HG02885 (cell line): ENCODE results near the gene BICD2.

Experiments used
- ATAC-seq: cut with Tn5 transposase; IDR thresholded peaks from one replicate; pipeline ENCODE4 v1.9.1; 2021; ENCODE audit warnings: mild to moderate bottlenecking; ENCODE audit not compliant: unreplicated experiment, poor library complexity

BICD2 gene

DNA sequence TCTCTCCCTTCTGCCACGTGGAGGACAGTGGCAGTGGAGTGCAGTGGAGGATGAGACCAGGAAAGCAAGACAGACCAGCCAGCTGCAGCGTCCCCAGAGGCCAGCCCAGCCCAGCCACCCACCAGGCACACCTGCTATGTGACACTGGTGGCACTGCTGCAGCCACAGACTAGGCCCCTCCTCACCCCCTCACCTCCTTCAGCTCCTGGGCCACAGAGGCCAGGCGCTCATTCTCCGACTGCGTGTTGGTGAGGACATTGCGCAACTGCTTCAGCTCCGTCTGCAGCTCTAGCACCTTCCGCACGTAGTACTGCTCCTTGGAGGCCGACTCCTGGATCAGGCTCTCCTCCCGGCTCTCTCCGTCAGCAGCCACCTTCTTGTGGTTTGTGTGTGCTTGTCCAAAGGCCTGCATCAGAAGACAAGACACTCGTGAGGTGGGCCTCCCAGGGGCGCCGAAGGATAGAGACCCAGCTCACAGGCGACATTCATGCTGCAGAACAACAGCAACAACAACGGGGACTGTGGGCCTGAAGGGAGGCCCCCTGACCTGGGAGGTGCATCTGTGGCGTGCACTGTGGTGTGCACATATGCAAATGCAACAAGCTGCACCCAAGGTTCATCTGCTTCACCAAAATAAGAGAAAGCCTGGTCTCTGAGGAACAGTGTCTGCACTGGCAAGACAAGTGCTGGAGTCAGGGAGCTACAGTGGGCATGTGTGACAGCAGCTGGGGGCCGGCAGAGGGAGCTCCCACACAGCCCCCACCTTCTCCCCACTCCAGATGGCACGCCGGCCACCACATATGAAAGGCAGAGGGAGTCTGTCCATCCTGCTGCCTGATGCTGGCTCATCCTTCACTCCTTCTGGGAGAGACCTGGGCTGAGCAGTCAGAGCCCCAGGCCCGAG is 35.5 kb downstream of the BICD2 start:
- peak; percentile 94 for ATAC-seq

DNA sequence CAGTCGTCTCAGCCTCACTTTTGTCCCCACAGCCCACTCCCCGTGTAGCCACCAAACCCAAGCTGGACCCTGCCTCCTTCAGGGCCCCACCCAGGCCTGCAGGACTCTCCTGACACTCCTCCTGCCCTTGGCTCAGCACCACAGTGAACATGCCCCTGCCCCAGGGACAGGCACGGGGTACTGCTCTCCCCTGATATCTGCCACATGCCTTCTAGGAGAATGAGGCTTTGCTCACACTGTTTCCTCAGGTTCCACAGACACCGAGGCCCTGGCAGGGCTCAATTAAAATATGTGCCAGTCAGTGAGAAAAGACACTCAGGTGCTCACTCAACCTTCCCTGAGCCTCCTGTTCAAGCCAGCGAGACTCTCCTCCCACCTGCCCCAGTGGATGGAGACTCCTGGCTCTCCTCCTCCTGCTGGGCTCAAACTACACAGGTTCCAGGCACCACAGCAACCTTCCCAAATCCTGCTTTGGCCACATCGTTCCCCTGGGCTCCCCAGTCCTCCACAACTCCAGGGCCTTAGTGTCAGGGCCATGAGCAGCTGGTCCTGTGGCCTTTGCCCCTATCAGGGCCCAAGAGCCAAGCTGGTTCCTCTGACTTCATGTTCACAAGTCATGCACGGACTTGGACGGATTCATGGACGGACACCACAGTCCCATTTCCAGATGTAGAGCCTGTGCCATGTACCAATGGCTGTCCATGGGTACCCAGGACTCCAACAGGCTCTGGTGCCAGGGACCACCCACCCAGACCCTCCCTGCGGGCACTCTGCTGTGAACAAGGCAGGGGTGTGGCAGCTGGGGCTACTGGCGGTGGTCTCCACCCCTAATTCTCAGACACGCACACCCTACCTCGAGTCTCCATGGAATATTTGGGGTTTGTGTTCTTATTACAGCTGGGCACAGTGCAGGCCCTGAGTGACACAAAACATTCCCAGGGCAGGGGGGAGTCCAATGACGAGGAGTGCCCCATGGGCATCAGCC is 36.6 kb downstream of the BICD2 start:
- ATAC-seq = no peak

DNA sequence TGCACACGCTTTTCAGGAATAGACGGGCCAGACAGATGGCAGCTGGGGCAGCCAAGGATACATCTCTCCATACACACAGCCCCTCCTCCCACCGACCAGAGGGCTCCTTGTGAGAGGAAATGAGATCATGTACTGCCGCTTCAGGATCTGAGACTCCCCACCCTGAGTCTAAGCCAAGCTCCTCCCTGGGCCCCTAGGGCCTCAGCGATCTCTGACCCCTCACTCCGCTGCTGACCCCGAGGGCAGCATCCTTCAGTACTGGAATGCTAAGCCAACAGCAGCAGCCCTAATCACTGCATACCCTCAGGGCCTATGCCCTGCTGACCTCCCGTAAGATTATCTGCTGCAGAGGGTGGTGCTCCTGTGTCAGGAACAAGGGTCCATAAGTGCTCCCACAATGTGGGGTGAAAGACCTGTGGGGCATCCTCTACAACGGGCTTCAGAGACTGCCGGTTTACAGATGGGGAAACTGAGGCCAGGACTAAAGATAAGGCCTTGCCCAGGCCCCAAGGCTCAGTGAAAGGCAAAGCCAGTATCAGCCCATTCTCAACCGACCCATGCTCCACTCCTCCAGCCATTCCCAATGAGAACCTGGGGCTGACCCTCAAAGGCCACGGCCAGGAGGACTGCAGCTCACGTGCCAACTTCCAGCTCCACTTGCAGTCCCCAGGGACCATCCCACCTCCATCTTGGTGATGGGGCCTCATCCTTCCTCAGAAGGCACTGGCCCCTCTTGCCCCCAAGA is 37.5 kb downstream of the BICD2 start:
- no peak for ATAC-seq

DNA sequence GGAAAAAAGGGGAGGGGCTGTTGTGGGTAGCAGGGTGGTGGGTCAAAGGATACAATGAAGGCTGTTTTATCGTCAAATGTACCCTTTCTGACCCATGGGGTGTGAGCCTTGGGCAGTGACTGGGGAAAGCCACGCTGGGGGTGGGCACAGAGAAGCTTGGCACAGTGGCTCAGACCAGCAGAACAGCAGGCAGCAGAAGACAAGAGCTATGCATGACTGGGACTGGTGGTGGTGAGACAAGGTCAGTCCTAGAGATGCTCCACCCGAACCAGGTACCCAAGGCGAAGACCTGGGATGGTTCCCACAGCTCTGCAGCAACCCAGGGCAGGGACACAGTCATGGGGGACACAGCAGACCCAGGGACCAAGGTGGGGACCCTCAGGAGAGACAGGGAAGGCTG is 38.3 kb downstream of the BICD2 start:
- ATAC-seq = no peak

DNA sequence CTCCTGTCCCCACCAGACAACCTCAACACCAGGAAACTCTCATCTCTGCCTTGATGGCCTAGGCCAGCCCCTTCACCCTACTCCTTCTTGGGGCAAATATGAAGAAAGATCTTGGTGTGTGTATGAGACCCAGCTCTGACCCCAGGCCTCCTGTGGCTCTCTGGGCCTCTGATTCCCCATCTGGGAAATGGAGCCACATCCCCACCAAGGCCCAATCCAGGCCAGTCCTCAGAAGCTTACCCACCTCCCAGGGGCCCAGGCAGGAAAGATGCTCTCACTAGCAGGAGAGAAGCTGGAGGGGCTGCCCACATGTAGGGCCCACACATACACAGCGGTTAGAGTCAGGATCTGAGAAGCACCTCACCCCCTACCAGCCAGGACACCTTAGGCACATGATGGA is 38.9 kb downstream of the BICD2 start:
- ATAC-seq = no peak

DNA sequence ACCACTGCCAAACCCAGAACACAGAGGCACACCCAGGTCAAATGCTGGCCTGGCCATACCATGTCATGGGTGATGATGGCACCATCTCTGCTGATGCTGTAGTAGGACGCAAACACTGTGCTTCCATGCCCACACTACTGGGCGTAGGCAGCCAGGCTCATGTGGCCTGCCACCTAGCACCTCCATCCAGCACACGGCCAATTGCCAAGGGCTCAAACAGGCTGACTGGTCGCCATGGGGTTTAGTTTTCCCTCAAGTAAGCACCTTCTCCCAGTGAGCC is 39.4 kb downstream of the BICD2 start:
- ATAC-seq = no peak

DNA sequence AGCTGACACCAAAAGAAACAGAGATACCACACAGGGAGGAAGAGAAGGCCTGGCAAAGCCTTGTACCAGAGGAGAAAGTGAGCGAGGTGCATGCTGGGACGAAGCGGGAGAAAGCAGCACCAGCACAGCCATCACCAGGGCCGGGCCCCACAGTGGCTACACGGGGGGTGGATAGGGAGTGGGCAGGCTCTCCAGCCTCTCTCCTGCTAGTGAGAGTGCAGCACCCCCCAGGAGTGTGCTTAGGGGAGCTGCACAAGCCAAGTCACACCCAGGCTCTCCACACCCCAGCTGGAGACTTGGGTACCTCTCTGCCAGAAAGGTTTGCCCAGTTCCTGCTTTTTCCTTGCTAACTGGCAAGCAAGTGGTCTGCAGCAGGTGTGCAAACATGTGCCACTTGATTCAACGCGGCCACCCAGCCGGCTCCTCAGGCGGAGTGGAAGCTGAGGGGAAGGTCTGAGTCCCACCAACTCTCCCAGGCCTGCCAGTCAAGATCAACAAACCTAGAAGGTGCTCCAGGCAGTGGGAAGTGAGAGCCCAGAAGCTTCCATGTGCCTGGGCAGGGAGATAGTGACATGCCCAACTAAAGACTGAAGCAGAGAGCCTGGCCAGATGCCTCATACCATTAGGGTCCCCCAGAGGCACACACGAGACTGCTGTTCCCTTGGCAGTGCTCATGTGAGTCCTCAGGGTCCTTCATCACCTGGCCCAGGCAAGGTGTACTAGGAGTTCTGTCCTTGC is 39.9 kb downstream of the BICD2 start:
- no peak for ATAC-seq

DNA sequence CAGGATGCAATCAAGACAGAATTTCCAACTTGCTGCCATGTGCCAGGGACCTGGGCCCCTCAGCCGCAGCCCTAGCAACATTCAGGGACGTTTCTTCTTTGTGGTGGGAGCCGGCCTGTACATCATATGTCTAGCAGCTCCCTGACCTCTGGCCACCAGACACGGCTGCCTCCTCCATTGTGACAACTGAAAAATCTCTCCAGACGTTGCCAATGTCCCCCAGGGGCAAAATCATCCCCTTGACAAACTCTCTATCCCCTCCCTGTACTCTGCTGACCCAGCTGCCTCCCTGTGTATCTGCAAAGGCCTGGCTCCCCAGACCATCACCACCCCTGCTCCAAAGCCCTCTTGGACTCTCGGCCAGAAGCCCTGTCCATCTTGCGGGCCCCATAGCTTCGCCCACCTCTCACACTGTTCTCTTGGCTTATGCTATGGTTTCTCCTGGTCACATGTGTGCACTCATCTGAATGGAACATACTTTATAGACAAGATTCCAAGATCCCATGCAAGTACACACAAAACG is 40.8 kb downstream of the BICD2 start:
- no peak for ATAC-seq

DNA sequence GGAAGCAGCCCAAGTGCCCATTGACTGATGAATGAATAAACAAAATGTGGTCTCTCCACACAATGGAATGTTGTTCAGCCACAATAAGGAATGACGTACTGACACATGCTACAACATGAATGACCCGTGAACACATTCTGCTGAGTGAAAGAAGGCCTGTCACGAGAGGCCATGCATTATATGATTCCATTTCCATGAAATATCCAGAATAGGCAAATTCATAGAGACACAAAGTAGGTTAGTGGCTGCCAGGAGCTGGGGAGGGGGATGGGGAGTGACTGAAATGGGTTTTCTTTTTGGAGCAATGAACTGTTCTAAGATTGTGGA is 41.4 kb downstream of the BICD2 start:
- ATAC-seq = no peak

DNA sequence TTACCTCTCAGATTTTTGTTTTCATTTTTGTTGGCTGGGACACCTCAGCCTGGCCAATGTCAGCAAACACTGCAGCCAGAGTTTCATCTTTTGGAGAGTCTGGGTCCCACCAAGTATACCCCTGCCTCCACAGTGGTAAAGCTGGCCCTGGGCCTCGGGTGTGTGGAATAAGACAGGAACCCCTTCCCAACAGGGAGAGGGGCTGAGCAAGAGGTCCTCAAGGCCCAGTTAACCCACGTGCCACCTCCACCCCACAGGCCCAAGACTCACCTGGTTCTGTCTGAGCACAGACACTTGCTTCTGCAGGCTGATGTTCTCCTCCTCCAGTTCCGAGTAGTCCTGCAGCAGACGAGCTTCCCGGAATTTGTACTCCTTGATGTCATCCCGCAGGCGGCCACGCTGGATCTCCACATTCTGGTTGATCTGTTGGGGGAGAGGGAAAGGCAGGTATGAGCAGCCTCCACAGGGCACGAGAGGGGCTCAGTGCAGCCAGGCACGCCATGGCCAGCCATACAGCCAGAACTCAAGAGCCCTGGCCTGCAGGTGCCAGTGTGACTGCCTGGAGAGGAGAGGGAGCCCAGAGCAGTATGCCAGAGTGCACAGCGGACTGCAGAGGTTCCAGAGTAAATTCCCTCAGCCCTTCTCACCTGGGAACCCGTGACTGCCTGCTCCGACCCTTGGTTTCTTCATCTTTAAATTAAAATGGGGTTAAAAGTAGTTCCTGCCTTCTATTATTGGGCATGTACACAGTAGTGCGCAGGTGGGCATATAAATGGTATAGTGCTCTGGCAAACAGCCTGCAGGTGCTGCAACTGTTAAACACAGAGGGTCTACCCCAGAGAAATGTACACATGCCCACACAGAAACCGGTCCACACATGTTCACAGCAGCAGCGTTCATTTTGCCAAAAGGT is 42.0 kb downstream of the BICD2 start:
- ATAC-seq = no peak

DNA sequence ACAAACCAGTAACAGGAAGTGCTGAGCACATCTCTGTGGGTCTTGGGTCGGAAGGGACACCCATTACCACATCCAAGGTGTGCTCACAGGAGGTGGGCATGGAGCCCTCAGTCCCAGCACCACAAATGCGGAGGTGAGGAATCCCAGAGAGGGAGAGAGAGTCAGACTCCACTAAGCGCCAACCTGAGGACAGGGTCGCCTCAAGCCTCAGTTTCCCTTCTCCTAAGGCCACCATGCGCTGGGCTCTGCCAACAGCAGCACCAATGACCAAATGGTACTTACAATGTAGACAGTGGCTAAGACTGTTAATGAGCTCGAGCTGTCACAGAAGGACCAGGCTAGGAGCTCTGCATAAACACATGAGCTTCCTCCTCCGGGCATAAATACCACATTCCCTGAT is 43.1 kb downstream of the BICD2 start:
- no peak for ATAC-seq

DNA sequence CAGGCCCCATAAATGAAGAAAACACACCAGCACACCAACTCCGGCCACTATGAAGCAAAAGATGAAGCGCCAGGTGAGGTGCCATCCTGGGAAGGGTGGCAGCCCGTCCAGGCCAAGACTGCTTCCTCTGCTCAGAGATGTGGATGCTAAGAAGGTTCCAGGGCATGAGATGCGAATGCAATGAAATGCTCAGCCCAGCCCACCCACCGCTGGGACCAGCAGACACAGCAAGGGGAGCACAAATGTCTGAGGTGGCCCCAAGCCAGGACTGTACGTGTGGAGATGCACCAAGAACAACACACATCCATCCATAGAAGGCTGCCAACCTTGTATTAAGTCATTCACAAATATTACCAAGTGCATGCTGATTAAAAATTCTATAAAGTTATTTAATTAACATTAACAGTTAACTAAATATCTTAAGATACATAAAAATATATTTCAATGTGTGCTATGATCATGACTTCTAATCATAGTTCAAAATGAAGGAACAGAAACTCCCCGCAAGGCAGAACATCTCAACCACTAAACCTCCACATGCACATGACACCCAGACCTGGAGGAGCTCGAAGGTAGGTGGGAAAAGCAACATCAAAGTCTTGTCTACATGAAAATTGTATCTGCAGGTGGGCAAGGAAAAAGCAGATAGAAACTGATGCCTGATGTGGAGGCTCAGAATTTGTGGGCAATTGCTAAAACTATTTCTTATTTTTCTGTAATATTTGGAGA is 43.7 kb downstream of the BICD2 start:
- ATAC-seq = no peak

DNA sequence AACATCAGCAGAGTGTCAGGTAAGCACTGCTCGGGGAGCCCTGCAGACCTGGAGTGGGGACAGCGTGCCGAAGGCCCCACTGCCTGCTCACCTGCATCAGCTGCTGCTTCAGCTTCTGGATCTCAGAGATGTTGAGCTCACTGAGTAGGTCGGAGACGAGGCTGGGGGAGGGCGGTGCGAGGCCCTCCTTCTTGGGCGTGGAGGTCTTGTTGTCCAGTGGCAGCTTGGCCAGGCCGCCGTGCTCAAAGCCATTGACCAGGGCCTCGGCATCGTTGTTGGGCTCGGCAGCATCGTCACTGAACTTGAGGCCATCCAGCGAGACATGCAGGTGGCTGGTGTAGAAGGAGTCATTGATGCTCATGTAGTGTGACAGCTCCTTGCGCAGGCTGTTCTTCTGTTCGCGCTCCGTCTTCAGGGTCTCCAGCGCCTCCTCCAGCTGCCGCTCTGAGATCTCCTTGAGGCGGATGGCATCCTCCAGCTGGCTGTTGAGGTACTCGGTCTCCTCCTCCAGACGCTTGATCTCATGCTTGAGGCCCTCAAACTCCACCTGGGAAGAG is 44.3 kb downstream of the BICD2 start:
- no peak for ATAC-seq

DNA sequence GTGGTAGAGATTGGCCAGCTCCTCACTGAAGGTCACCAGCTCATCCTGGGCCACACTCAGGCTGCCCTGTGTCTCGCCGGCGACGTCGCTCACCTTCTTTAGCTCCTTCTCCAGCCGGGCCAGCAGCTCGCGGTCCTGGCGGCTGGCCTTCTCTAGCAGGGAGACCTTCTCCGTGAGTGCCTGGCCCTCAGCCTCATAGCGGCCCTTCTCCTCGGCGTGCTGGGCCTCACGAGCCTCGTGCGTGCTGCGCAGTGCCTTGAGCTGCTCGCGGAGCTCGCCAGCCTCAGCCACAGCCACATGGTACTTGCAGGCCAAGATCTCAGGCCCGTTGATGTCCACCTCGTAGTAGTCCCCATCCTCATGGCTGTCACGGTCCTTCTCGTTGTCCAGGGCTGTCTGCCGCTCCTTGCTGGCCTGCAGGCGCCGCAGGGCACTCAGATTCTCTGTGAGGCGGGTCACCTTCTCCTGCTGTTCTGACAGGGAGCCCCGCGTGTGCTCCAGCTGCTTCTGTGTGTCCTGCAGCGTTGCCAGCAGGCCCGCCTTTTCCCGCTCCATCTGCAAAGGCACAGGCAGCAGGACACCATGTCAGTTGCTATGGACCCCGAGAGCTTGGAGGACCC is 45.5 kb downstream of the BICD2 start:
- ATAC-seq = no peak

DNA sequence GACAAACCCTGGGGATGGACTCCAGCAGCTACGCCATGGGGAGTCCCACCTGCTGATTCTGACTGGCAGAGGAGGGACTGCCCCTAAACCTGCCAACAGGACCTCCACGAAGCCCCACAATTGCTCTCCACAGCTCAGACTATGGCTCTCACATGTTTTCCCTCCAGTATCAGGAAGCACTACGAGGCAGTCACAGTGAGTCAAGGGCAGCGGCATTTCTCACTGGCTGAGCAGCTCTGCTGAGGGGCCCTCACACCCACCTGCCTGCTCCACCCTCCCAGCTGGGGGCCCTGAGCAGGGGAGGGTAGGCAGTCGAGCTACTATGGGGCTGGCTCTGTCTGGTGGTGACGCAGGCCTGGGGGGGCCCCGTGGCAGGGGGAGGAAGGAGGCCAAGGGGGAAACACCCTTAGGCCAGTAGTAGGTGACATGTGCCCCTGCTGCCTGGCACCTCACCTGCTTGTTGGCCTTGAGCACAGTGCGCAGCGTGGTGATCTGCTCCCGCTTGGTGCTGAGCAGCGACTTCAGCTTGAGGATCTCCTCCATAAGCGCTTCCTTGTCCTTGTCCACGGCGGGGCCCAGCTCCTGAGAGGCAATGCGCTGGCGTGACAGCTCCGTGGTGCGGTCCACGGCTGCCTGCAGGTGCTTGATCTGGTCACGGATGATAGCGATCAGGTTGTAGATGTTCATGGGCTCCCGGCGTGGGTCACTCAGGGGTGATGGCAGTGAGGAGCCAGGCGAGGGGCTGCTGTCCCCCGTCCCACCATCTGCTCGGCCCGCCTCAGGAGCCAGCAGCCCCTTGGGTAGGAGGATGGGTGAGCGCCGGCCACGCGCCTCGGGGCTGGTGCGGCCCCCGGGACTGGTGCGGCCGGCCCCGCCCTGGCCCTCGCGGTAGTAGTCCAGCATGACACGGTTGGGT is 46.3 kb downstream of the BICD2 start:
- ATAC-seq = no peak

DNA sequence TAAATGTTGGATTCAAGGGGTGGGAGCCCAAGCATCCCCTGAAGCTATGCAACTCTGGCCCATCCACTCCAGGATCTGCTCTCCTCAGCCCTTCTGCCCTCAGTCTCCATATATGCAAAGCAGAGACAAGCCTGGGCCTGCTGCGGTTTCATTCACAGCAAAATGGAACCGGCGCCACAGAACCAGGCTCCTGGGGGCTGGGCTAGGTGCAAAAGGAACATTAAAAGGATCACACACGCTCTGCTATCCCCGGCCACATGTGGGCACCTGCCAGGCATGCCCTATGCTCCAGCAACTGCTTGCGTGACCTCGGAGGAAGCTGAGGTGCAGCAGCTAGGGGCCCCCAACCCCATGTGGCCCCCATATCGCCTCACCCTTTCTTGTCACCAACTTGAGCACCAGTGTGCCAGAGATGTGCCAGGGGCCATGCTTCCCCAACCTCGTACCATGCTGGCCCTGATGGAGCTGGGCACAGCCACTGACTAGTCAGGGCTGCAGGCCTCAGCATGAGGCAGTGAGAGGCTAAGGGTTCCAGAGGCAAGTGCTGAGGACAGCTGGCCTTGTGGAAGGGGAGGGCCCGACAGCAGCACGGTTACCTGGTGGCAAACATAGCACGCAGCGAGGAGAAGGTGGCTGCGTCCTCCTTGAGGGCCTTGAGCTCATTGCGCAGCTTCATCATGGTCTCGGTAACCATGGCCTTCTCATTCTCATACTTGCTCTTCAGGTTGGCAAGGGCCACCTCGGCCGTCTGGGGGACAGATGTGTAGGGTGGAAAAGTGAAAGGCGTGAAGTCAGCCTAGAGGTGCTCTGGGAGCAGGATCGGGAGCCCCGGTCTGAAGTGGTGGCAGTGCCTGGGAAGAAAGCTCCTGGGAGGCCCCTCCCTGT is 47.2 kb downstream of the BICD2 start:
- ATAC-seq = no peak
